ENCODE measurements around the gene GNLY.

The GNLY gene

GRCh38 chr2:85730686-85731230, 36.6 kb downstream of the GNLY start:
- no peak for ATAC-seq

DNA sequence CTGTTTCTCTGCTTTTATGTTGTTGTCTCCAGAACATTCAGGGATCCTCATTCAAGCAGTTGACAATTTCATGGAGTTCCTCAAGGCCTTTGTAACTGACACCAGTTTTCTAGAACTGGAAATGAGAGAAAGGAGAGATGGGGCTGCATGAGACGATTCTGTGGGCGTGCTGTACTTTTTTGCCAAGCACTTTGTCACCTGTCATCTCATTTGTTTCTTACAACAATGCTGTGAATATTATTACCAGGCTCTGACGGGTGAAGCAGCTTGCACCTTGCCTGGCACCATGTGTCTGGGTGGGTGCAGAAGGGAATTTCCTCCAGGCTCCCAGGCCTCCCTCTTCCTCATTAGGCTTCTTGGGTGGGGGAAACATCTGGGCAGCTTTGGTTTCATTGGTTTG, 37.4 kb downstream of the GNLY start:
- ATAC-seq, result no peak

- ATAC-seq, result no peak
These were observed 38.4 kb downstream of the GNLY start for GRCh38 chr2:85732467-85733120.

DNA sequence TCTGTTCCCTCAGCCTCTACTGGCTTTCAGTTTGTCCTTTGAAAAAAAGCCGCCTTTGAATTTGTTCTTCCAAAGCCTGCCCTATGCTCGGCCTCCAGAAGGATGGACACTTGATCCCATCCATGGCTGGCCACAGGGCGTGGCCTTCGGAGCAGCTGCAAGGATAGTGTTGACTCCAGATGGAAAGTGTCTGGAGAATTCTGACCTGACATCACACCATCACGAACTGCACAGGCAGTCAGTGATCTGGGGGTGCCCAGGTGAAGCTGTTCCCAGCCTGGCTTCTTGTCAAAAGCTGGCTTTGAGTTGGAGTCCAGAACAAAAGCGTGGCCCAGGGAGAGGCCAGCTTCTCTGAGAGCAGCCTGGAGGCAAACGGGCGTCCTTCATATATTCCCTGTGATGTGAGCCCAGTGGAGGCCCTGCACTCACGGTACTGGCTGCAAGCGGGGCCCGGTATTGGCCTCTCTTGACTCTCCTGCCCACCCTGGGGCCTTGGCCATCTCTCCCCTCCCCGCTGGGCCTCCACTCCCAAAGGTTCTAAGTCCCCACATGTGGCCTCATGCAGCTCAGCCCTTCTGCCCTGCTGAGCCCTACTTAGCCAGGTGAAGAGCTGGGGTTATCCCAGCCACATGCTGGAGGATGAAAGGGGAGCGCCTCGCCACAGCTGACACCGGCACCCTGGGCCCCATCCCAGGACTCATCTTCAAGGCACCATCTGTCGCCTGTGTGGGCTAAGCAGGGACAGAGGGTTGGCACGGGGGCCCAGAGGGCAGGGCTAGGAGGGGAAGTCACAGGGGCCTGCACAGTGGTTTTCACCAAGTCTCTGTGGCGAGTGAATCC, 39.2 kb downstream of the GNLY start:
- no peak for ATAC-seq

GRCh38 chr2:85734015-85734414, 39.9 kb downstream of the GNLY start:
- no peak for ATAC-seq

- no peak for ATAC-seq
These were observed 40.9 kb downstream of the GNLY start for GRCh38 chr2:85734942-85735608.

DNA sequence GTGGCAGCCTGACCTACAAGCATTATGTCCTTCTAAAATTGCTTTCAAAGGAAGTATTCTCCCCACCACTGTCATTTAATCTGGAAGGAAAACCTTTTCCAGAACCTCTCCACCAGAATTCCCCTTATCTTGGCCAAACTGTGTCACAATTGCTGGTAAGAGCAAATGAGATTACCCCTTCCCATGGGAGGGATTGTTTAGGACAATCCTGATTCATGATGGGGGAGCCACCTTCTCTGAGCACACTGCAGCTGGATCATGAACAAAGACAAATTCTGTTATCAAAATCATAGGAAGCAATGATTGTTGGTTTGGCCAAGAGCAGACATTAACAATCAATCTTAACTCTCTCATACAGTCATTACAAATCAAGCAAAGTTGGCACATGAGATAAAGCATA, 41.5 kb downstream of the GNLY start:
- ATAC-seq, result no peak

DNA sequence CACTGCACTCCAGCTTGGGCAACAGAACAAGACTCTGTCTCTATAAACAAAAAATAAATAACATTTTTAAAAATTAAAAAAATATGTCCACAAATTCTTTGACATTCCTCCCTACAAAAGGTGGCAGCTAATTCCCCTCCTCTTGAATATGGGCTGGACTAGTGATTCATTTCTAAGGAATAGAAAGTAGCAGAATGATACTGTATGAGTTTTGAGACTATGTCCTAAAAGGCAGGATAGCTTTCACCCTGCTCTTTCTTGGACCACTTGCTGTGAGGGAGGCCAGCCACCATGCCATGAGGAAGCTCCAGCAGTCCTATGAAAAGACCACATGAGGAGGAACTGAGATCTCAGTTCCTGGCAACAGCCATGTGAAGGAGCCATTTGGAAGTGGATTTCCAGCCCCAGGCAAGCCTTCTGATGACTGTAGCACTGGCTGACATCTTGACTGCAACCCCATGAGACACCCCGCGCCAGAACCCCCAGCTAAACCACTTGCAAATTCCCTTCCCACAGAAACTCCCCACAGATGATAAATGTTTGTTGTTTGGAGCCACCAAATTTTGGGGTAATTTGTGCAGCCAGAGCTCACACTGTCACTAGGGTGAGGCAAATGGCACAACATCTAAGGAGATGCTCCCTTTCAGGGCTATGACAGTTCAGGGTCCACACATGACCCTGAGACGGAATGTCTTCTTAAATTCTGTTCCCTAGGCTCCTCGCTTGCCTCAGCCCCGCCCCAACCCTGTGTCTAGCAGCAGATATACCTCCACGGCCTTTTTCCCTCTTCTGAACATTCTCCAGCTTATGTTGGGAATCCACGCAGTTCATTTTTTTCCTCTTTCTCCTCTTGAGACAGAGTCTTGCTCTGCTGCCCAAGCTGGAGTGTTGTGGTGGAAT, 42.5 kb downstream of the GNLY start:
- ATAC-seq, result no peak

- ATAC-seq, result no peak
These were observed 43.3 kb downstream of the GNLY start for GRCh38 chr2:85737481-85737880.

- no peak for ATAC-seq
These were observed 43.8 kb downstream of the GNLY start for GRCh38 chr2:85737961-85738360.

DNA sequence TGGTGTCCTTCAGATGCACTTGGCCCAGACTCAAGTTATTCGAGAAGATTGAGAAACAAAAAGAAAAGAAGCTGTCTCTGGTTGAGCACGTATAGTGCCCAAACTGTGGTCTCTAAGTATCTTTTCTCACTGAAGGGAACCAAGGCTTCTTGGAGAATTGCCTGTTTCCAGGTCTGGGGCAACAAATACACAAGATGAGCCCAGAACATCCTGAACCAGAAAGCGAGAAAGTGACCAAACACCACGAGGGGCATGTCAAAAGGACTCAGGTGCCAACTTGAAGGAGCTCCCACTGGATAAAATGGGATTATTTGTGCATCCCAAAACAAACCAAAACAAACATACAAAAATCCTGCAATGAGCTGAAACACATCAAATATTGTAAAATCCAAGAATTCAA, 46.0 kb downstream of the GNLY start:
- no peak for ATAC-seq

- no peak for ATAC-seq
These were observed 47.2 kb downstream of the GNLY start for GRCh38 chr2:85741211-85741832.

GRCh38 chr2:85741833-85742455, 47.8 kb downstream of the GNLY start:
- no peak for ATAC-seq

- ATAC-seq, result no peak
These were observed 49.3 kb downstream of the GNLY start for GRCh38 chr2:85743304-85743978.

DNA sequence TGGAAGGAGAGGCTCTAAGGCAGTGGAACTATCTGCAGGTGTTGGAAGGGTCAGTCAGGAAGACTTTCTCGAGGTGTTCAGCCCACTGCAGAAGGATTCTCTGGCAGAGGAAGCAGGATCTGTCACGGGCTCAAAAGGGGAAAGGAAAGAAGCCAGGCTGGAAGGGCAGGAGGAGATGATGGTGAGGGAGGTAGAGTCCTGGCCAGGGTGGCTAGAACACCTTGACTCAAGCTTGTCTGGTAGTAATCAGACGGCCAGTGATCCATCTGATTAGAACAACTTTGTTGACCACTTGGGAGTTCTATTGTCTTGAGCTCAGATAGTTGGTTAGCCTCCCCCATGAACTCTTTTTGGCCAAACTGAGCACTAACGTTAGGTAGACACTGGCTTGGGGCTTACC, 49.9 kb downstream of the GNLY start:
- ATAC-seq, result no peak

DNA sequence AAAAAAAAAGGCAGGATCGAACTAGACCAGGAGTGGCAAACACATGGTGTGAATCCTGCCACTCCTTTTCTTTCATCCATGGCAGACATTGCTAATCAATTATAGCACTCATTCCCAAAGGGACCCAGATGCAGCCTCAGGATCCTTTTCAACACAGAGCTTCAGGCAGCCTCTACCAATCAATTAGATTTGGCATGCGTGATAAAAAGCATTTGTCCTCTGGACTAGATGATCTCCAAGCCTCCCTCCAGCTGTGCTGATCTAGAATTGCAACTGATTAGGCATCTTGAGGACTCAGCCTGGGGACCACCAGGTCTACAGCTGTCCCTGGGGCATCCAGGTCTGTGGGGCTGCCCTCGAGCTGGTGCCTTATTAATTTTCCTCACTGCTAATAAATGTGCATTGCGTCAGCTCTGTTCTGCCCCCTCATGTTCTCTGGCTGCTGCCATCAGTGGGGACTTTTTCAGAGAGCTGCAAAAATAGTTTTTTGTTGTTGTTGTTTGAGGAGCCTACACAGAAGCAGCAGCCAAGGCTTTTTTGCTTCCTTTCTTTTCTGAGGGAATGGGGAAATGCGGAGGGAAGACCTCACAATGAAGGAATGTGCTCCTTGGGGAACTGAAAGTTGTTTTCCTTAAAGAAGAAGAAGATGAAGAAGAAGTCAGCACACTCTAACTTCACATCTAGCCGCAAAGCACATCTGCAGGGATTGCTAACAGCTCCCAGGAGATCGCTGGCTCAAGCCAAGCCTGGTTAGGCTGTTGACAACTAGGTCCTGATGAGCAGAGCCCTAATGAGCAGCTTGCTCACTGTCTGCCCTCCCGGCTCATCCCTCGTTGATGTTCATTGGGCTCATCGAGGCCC, 50.8 kb downstream of the GNLY start:
- no peak for ATAC-seq

DNA sequence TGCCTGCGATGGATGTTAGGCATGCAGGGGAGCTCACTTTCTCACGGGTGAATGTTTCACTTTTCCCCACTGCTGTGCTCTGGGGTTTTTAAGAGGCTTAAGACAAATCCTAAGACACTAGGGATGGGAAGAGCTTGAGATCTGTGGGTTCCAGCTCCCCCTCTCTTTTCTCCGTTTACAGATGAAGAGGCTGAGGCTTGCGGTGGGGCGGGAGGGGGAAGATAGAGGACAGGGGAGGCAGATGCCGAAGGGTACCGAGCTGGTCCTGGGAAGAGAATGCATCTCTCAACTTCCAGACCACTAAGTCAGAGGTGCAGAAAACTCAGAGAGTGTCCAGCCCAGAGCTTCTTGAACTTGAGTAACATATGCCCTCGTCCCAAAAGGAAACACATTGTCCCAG, 51.5 kb downstream of the GNLY start:
- no peak for ATAC-seq

DNA sequence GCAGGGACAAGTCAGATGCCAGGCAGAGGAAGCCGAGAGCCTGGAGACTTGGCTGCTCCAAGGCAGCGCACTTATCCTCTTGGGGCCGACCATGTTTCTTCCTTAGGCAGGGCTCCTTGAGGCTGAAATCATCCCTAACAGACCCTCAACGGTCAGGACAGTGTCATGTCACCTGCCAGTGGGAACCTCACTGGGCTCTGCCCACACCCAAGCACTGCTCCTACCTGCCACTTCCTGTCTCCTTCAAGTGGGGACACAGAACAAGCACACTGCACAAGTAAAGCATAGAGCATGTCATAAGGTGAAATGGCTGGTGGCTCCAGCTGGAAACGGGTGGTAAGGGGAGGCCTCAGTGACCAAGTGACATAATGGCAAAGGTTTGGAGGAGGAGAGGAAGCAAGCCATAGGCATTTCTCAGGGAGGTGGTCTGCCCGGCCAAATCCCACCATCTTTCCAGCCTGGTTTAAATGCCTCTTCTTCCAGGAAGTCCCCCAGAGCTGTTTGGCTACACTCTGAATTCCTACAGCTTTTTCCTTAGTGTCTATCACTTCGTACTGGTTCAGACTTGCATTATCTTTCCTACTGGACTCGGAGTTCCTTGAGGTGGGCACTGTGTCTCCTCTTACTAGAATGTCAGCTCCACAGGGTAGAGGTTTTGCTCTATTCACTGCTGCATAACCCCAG, 52.3 kb downstream of the GNLY start:
- no peak for ATAC-seq

DNA sequence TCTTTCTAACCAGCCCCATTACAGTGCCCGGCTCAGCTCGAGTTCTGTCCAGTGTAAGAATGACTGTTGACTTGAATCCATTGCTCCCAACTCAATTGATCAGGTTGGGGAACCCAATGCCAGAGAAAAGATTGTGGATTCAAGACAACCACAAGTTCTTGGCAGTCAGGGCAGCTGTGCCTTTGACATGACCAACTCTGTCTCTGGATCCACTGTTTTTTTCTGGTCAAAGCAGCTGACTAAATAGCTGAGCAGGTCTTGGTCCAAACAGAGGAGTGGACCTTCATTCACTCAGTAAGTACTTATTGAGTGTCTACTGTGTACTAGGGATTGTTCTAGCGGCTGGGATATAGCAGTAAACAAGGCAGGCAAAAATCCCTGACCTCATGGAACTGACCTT, 53.3 kb downstream of the GNLY start:
- no peak for ATAC-seq
